Limb (tissue), 2 donors: ENCODE data around the gene PARP6.

Source experiments
- DNase-seq, 2 donors: peaks; one replicate each; pipeline ENCODE4 v3.0.0-alpha.2; 2016; ENCODE audit errors: extremely low spot score in 2 of 2

PARP6 gene

DNA sequence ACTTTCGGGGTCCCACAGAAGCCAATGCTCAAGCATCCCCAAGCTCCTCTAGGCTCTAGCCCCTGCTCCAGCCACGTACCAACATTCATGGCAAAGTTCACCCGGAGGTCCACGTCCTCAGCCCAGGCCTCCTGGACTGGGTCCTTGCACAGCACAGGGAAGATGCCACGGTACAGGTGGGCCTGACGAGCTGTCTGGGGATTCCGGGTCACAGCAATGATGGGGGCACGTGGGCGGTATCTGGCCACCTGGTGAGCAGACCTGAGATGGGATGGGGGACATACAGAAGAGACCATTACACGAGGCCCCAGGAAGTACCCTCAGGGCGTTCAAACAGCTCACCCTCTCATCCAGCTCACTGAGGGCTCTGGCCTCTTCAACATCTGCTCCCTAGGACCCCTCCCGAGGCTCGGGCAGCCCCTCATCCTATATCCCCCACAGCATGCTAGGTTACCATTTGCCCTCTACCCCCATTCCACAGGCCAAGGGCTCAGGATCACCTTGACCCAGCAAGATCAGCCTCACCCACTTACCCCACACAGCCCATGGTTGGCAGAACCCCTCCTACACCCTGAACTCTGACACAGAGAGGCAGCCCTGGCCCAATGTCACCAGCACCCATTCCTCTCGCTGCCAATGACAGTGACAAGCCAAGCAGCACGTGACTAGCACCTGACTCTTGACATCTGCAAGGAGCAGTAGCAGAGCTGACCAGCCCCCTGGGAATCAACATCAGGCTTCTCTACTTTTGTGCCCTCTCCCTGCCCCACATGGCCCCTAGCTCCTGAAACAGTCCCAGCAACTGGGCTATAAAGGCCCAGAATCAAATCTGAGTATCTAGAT is 71.7 kb downstream of the PARP6 start:
- DNase-seq: no peak

GRCh38 chr15:72199721-72200212 is 72.6 kb downstream of the PARP6 start:
- peak; percentile 72 to 81 for DNase-seq

GRCh38 chr15:72199205-72199515 is 73.2 kb downstream of the PARP6 start:
- DNase-seq: no peak

DNA sequence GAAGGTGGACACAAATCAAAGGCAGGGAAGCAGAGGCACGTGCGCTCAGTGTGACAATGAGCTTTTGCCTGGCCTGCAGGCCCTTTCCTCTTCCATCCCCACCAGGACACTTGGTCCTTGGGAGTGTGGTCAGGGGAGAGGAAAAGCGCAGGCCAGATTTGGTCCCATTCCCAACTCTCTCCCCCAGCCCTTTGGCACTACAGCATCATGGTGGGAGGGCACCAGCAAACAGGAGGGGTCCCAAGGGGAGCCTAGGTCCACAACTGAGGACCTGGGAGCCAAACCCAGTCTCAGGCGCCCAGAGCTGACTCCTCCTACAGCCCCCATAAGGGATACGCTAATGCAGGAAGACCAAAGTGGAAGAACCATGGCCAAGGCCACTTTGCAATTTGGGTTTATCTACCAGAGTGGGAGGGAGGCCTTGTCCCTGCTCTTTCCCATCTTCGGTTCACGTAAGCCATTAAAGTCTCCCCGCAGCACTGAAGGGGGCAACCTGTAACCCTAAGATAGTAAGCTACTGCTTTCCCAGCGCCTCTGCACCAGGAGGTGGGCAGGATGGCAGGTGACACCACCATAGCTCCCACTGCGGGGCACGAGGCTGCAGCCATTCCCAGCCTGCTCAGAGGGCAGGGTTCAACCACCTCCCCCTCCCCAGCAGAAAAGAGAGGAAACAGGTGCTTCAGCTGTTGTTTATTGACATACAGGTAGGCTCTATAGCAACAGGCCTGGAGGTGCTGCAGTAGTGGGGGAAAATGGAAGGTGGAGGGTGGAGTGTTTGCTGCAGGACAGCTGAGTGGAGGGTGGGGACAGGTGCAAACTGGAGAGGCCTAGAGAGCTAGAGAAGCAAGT is 73.8 kb downstream of the PARP6 start:
- no peak for DNase-seq

GRCh38 chr15:72197460-72198355 is 74.6 kb downstream of the PARP6 start, which contains the start of gene GRAMD2A:
GRAMD2A (minus strand) TSS chr15:72197787.
- peak in 1 of 2 donors; percentile 70 for DNase-seq

DNA sequence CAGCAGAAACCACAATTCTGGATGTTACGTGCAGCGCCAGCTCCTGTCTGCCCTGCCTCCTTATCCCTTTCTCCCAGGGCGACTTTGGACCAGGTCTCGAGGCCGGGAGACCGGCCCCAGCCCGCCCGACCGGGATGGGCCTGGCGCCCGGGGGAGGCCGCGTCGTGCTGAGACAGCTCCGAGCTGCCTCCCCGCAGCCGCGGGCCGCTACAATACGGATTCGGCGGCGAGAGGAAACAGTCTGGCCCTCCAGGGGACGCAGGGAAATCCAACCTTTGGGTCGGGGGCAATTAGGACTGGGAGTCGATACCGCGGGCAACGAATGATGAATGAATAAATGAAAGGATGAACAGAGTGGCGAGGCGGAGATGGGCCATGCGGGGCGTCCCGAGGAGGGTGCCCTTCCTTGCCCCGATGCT is 75.3 kb downstream of the PARP6 start:
- no peak for DNase-seq

- DNase-seq: no peak
Observed at GRCh38 chr15:72196409-72197040, 75.8 kb downstream of the PARP6 start.

DNA sequence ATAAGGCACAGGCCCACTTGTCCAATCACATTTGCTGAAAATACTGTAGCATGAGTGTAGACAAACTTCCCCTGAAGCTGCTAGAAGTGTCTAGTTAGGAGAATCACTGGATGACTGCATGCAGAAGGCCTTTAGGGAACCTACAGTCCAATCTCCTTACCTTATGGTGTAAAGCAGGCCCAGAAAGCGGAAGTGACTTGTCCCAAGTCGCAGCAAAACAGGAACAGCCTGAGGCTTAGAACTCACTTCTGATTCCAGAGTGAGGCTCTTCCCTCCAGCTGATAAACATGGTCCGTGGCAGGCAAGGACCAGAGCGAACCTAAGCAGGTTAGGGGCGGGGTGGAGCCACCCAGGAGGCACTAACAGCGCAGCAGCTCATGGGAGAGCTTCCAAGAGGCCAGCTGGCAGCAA is 77.2 kb downstream of the PARP6 start:
- DNase-seq: no peak

- DNase-seq: no peak
Observed at GRCh38 chr15:72193836-72194396, 78.4 kb downstream of the PARP6 start.

DNA sequence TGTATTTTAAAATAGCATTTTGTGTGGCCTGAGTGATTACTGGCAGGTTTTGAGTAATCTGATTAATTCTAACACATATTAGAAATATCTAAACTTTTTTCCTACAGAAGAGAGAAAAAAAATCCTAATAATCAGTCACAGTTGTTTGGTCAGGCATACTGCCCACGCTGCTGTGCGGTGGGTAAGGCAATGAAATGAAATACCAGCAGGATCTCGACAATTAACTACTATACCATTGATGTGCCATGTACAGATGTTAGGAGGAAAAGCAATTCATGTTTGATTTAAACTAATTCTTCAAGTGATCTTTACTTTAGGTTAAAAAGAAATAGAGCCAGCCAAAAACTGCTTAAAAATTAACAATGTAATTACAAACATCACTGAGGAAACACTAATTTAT is 79.9 kb downstream of the PARP6 start:
- no peak for DNase-seq
